Cerebellar nuclear complex (tissue), 1 donor: ENCODE measurements around the gene AQP10.
"Not testable (repeated sequence)": the region's sequence is repeated elsewhere in the genome, so short reads cannot be mapped to it uniquely, and the experiment has no call there.

ENCODE experiments used
- DNase-seq, 2 experiments: peaks; one replicate each; lab custom pipeline; 2025; lab: John Stamatoyannopoulos, UW

AQP10 gene

GRCh38 chr1:154344977-154345837 is 24.3 kb downstream of the AQP10 start:
- no peak for DNase-seq

DNA sequence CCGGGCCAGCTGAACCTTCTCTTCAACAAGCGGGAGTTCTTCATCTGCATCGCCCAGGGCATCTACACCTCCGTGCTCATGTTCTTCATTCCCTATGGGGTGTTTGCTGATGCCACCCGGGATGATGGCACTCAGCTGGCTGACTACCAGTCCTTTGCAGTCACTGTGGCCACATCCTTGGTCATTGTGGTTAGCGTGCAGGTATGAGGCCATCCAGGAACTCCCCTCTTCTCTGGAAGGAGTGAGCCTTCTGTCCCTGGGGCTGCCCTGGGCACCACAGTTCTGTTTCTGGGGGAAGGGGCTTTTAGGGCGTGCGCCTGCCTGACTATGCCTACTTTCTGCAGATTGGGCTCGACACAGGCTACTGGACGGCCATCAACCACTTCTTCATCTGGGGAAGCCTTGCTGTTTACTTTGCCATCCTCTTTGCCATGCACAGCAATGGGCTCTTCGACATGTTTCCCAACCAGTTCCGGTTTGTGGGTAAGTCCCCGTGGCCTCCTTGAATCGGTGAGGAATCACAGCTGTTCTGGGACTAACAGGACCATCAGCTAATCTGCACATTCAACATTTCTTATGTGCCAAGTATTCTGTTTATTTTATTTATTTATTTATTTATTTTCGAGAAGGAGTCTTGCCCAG is 25.5 kb downstream of the AQP10 start:
- DNase-seq = no peak

GRCh38 chr1:154347961-154348360 is 27.1 kb downstream of the AQP10 start:
- no peak for DNase-seq

DNA sequence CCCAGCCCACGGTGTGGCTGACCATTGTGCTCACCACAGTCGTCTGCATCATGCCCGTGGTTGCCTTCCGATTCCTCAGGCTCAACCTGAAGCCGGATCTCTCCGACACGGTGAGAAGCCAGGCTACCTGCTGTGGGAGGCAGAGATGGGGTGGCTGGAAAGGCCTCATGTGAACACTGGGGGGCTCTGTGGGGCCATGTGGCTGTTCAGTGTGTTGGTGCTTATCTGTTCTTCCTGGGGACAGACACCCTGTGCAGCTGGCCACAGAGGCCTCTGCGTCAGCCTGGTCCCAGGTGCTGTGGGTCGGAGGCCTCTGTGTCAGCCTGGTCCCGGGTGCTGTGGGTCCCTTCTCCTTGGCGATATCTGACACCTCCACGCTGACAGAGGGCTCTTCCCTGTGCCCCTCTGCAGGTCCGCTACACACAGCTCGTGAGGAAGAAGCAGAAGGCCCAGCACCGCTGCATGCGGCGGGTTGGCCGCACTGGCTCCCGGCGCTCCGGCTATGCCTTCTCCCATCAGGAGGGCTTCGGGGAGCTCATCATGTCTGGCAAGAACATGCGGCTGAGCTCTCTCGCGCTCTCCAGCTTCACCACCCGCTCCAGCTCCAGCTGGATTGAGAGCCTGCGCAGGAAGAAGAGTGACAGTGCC is 27.7 kb downstream of the AQP10 start:
- DNase-seq = no peak

- DNase-seq = no peak
Observed at GRCh38 chr1:154349121-154349520, 28.2 kb downstream of the AQP10 start.

GRCh38 chr1:154350383-154350782 is 29.5 kb downstream of the AQP10 start:
- no peak for DNase-seq

DNA sequence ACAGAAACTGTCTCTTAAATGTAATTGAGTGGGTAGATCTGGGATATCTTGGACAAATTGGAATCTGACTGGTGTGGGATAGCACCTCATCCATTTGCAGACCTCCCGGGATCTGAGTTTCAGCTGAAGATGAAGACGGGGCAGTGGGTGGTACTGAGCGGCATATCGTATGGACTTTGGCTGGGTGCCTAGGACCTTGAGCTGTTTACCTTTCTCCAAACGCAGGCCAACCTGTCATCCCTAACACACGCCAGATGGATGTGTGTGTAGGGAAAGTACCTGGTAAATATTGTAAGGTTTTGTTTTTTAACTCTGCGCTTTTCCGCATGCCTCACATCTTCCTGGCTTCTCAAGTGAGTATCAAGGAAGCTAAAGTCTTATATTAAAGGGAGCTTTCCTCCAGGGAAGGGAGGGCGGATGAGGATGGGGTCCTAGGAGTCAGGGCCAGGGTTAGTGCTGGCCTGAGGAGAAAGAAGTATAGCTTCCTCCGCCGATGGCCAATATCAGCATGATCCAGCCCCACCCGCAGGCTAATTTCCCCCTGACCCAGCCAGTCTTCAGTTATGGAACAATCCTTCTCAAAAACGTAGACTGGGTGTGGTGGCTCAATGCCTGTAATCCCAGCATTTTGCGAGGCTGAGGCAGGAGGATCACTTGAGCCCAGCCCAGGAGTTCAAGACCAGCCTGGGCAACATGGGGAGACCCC is 30.6 kb downstream of the AQP10 start:
- no peak for DNase-seq

DNA sequence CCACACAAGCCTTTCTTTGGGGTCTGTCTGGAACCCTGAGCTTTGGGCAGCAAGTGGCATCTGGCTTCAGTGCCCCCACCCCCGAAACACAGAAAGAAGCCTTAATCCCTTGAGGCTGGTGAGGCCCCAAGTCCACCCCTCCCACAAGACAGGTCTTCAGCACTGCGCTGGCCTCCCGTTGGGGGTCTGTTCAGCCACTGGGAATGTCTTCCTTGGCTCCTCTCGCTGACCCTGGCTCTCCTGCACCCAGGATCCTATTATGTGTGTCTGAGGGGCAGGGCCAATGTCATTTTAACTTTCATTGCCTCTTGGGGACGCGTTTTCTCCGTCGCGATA is 31.3 kb downstream of the AQP10 start:
- no peak for DNase-seq

GRCh38 chr1:154352581-154353459 is 31.9 kb downstream of the AQP10 start:
- no peak for DNase-seq

- no peak for DNase-seq
Observed at GRCh38 chr1:154353460-154353904, 32.6 kb downstream of the AQP10 start.

DNA sequence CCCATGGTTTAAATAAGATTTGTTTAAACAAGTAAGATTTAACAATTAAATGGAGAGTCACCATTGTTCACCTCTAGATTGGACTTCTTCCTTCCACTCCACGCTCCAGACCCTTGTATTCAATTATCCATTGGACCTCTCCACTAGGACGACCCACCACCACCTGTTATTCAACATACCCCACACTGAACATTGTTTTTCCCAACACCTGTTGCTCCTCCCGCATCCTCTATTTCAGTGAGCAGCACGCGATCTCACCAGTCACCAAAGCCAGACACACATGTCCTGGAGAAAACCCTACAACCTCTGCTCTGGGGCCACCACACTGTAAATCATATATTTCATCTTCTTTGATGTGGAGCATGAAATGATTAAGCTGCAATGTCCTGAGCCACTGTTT is 33.1 kb downstream of the AQP10 start:
- no peak for DNase-seq

DNA sequence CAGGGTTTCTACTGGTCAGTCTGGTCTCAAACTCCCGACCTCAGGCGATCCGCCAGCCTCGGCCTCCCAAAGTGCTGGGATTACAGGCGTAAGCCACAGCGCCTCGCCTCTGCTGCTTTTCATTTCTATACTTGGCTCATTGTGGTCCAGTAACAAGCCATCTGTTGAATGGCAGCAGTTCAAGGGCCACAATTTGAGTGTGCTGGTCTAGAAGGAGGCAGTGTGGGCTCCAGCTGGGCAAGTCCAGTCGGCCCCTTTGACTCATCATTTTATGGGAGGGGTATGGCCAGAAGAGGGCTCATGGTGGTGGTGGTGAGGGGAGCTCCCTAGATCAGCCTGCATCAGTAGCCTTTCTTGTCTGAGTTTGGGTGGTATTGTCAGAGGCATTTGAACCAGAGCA is 37.6 kb downstream of the AQP10 start:
- DNase-seq = no peak

- no peak for DNase-seq
Observed at GRCh38 chr1:154360288-154360687, 39.4 kb downstream of the AQP10 start.

GRCh38 chr1:154360881-154361280 is 40.0 kb downstream of the AQP10 start:
- DNase-seq = not testable (repeated sequence)

- DNase-seq = no peak
Observed at GRCh38 chr1:154361357-154361756, 40.5 kb downstream of the AQP10 start.

DNA sequence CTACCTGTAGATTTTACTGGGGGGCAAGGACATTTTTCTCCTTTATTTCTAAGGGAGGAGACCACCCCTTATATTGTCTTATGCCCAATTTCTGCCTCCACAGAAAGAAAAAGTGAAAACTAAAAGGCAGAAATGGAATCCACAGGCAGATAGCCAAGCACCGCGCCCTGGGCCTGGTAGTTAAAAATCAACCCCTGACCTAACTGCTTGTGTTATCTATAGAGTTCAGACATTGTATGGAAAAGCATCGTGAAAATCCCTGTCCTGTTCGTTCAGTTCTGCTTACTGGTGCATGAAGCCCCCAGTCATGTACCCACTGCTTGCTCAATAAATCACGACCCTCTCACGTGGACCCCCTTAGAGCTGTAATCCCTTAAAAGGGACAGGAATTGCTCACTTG is 50.5 kb downstream of the AQP10 start:
- DNase-seq = no peak

DNA sequence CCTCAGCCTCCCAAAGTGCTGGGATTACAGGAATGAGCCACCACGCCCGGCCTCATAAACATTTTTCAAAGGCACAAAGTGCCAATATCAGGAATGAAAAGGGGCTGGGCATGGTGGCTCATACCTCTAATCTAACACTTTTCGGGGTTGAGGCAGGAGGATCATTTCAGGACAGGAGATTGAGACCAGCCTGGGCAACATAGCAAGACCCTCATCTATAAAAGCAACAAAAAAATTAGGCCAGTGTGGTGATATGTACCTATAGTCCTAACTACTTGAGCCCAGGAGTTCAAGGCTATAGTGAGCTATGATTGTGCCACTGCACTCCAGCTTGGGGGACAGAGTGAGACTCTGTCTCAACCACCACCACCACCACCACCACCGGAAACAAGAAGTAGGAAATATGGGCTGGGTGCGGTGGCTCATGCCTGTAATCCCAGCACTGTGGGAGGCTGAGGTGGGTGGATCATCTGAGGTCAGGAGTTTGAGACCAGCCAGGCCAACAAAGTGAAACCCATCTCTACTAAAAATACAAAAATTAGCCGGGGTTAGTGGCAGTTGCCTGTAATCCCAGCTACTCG is 53.0 kb downstream of the AQP10 start:
- DNase-seq = not testable (repeated sequence)
